Stimulated activated CD4-positive, alpha-beta T cell treated with anti-CD3 and anti-CD28 coated beads, Interleukin-1b, Interleukin-23, amount 100 ng/mL, for 4 hours (primary cell): Measurements from ENCODE around the gene SENP5.
"Not testable (repeated sequence)": the region's sequence is repeated elsewhere in the genome, so short reads cannot be mapped to it uniquely, and the experiment has no call there.

Source experiments
- DNase-seq, 2 donors: peaks; one replicate each; pipeline ENCODE4 v3.0.0-alpha.2; 2020; ENCODE audit warnings: low read depth in 2 of 2

SENP5 gene, protein sequence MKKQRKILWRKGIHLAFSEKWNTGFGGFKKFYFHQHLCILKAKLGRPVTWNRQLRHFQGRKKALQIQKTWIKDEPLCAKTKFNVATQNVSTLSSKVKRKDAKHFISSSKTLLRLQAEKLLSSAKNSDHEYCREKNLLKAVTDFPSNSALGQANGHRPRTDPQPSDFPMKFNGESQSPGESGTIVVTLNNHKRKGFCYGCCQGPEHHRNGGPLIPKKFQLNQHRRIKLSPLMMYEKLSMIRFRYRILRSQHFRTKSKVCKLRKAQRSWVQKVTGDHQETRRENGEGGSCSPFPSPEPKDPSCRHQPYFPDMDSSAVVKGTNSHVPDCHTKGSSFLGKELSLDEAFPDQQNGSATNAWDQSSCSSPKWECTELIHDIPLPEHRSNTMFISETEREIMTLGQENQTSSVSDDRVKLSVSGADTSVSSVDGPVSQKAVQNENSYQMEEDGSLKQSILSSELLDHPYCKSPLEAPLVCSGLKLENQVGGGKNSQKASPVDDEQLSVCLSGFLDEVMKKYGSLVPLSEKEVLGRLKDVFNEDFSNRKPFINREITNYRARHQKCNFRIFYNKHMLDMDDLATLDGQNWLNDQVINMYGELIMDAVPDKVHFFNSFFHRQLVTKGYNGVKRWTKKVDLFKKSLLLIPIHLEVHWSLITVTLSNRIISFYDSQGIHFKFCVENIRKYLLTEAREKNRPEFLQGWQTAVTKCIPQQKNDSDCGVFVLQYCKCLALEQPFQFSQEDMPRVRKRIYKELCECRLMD

DNA sequence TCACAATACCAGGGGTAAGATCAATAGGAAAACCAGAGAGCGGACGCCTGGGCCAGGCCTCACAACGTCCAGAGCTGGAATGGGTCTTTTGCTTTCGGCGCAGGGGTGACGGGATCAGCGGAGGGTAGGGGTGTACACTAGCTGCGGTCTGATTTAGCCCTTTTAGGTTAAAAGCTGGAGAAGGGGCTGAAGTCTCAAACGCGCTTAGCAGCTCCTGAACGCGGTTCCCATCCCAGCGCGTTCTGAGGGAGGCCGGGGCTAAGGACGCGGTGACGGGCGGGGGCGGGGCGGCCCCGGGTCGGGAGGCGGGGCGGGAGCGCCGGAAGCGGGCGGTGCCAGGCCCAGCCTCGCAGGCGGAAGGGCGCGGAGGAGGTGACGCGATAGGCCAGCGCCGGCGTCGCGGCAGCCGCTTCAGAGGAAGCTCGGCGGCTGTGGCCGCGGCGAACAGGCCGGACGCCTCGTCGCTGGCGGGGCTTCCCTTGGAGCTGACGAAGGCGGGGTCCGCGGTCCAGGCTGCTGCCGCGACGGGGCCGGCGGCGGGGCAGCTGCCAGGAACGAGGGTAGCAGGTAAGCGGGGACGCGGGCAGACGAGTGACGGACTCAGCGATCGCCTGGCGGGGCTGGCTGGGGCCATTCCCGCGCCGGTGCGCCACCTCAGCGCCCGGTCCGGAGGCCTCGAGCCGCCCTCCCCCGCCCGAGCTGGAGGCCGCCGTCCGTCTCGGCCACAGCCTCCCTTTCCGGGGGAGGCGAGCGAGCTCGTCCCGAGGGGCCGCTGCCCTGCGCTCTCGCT is at the start of gene SENP5:
Gene SENP5 (plus strand): TSS at position 414 of the 790 bp plus-strand sequence. CDS start 17,262 bp downstream, outside the sequence.
- peak; percentile 82 to 89 for DNase-seq

GRCh38 chr3:196821806-196822355 is 45.8 kb upstream of the SENP5 start:
- DNase-seq: no peak

GRCh38 chr3:196829651-196830050 is 38.1 kb upstream of the SENP5 start:
- not testable (repeated sequence) for DNase-seq

GRCh38 chr3:196835086-196835485 is 32.6 kb upstream of the SENP5 start:
- DNase-seq: no peak

DNA sequence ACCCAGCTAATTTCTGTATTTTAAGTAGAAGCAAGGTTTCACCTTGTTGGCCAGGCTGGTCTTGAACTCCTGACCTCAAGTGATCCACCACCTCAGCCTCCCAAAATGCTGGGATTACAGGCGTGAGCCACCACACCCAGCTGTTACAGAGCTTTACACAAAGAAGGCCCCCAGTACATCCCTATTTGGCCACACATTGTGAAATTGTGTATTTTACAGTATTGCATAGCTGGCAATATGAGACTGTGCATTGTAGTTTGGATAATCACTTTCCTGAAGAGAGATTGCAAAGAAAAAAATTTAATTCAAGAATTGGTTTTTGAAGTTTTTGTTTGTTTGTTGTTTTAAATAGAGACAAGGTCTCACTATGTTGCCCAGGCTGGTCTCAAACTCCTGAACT is 31.1 kb upstream of the SENP5 start:
- not testable (repeated sequence) for DNase-seq

DNA sequence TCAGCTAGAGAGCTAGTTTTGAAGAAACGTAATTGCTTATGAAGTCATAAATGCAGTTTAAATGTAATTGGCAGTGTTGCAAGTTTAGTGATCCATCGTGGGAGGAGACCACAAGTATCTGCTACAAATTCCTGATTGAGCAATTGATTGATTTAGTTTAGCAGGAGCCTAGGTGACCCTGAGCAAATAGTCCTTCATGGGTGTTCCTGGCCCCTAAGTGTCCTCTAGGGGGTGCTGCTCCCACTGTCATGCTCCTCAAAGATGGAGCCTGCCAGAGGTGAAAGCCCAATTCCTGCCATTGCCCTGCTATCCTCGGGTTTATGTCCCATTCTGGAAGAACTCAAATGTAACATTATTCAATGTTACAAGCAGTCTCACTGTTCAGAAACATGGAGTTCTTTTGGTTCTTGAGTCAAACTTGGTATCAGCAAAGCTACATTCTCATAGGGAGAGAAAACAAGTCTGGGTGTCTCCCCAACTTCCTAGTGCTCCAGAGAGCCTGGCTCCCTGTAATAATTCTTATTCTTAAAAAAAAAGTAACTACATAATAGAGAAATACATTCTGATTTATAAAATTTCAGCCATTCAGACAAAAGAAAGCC is 29.8 kb upstream of the SENP5 start:
- peak; percentile 49 to 64 for DNase-seq

DNA sequence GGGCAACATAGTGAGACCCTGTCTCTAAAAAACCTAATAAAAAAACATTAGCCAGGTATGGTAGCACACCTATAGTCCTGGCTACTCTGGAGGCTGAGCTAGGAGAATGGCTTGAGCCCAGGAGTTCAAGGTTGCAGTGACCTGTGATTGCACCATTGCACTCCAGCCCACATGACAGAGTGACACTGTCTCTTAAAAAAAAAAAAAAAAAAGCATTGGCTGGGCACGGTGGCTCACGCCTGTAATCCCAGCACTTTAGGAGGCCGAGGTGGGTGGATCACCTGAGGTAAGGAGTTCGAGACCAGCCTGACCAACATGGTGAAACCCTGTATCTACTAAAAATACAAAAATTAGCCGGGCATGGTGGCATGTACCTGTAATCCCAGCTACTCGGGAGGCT is 28.4 kb upstream of the SENP5 start:
- DNase-seq: not testable (repeated sequence)

- no peak for DNase-seq
Measured at GRCh38 chr3:196842567-196843434, 24.9 kb upstream of the SENP5 start.

GRCh38 chr3:196843435-196844110 is 24.1 kb upstream of the SENP5 start:
- DNase-seq: no peak

GRCh38 chr3:196844235-196845219 is 23.2 kb upstream of the SENP5 start:
- not testable (repeated sequence) for DNase-seq

- not testable (repeated sequence) for DNase-seq
Measured at GRCh38 chr3:196848375-196848774, 19.3 kb upstream of the SENP5 start.

DNA sequence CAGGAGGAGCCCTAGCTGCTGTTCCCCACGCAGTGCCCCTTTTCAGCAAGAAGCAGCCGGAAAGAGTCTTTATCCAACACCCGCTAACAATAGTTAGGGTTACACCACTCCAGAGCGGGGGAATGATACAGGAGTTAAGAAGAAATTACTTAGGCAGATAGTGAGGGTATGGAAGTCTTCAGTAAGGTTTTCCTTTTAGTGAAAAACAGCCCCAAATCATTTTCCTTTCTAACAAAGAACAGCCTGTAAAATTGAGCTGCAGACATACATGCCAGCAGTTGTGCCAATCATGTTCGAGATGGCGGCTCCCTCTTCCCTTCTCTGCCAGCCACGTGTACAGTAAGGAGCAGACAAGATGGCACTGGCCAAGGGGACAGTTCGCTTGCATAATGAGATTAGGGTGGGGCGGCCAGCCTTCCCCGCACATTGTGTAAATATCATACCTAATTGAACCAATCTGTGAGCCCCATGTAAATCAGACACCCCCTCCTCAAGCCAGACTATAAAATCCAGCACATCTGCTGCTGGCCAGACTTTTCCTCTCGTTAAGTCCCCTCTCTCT is 18.5 kb upstream of the SENP5 start:
- no peak for DNase-seq

DNA sequence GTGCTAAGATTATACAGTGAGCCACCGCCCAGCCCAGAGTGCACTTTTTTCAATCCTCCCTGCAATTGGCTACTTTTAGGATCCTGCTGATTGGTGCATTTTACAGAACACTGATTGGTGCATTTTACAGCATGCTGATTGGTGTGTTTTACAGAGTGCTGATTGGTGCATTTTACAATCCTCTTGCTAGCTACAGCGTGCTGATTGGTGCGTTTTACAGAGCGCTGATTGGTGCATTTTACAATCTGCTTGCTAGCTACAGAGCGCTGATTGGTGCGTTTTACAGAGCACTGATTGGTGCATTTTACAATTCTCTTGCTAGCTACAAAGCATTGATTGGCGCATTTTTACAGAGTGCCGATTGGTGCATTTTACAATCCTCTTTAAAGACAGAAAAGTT is 4.7 kb upstream of the SENP5 start:
- not testable (repeated sequence) for DNase-seq

DNA sequence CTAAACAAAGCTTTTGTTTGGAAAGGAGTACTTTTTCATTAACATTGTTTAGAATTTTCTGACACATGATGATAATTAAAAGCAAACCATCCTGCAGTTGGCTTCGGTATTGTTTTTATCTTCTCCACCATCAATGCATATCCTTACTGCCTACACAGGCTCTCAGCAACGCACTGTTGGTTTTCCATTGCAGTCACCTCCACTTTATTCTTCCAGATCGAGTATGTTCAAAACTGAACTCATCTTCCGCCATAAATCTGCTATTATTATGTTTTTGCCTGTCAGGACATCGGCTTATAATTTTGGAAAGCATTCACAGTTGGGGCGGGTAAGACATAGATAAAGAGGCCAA is 589 bp upstream of the SENP5 start:
- no peak for DNase-seq

- no peak for DNase-seq
Measured at GRCh38 chr3:196868297-196868661, 559 bp downstream of the SENP5 start.

GRCh38 chr3:196872316-196872715 is 4.6 kb downstream of the SENP5 start:
- no peak for DNase-seq

DNA sequence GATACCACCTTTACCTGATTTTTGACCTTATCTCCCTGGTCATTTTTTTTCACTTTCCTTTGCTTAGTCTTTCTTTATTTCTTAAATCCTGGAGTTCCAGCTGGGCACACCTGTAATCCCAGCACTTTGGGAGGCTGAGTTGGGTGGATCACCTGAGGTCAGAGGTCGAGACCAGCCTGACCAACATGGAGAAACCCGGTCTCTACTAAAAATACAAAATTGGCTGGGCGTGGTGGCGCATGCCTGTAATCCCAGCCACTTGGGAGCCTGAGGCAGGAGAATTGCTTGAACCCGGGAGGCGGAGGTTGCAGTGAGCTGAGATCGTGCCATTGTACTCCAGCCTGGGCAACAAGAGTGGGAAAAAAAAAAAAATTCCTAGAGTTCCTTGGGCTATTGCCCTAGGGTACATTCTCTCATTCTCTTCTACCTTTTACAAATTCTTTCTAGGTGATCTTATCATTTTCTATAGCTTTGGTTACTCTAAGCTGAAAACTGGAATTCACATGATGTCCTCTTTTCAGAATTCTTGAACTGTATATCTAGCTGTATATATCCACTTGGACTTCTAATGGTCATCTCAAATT is 6.9 kb downstream of the SENP5 start:
- DNase-seq: not testable (repeated sequence)

DNA sequence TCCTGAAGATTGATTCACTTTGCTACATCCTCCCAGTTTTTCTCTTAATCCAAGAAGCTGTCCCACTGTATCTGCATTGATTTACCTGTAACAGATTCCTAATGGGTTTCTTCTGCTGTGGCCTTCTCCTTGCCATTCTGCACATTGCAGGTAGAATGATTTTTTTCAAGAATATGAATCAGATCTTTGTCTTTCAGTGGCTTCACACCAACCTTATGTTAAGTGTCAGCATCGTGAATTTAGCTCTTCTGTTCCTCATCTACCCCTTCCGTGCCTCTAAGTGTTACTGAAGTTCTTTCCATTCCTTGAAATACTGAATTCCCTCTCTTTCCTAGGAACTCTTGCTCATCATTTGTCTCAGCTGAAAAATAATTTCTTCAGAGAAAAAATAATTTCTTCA is 7.5 kb downstream of the SENP5 start:
- no peak for DNase-seq
